ENCODE measurements around the gene CYP2J2.
"Not testable (repeated sequence)": the region's sequence is repeated elsewhere in the genome, so short reads cannot be mapped to it uniquely, and the experiment has no call there.

CYP2J2 gene

GRCh38 chr1:59919746-59920145 lies 6.8 kb downstream of the CYP2J2 start:
- no peak for DNase-seq (ENCODE audit: low spot score)

DNA sequence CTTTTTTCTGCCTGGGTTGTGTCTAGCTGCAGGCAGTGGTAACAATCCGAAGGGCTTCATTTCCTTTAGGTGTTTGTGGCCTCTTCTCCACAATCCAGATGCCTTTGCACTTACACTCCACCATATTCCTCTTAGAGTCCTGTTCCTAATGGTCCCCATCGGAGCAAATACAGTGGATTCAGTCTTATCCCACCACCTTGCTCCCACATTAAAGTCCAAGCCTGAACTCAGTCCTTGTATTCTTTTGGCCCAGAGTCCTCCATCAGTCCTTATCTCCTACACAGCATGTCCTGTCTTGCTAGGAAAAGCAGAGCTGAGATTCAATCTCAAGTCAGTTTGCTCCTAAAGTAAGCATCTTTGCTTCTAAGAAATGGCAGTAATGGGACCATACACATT lies 8.8 kb downstream of the CYP2J2 start:
- DNase-seq (ENCODE audit: low spot score), result no peak

GRCh38 chr1:59917026-59917784 lies 9.4 kb downstream of the CYP2J2 start:
- DNase-seq (ENCODE audit: low spot score), result no peak

- no peak for DNase-seq (ENCODE audit: low spot score)
Observed at GRCh38 chr1:59915516-59915915, 11.1 kb downstream of the CYP2J2 start.

DNA sequence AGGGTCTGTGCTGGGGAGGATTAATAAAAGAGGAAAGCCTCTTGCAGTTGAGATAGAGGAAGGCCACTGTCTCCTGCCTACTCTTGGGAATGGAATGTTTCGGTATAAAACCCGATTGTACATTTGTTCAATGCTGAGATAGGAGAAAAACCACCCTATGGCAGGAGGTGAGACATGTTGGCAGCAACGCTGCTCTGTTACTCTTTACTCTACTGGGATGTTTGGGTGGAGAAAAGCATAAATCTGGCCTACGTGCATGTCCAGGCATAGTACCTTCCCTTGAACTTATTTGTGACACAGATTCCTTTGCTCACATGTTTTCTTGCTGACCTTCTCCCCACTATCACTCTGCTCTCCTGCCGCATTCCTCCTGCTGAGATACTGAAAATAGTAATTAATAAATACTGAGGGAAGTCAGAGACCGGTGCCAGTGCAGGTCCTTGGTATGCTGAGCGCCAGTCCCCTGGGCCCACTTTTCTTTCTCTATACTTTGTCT lies 11.7 kb downstream of the CYP2J2 start:
- not testable (repeated sequence) for DNase-seq (ENCODE audit: low spot score)

- no peak for DNase-seq (ENCODE audit: low spot score)
Observed at GRCh38 chr1:59908682-59909081, 17.9 kb downstream of the CYP2J2 start.

- no peak for DNase-seq (ENCODE audit: low spot score)
Observed at GRCh38 chr1:59908084-59908483, 18.5 kb downstream of the CYP2J2 start.

DNA sequence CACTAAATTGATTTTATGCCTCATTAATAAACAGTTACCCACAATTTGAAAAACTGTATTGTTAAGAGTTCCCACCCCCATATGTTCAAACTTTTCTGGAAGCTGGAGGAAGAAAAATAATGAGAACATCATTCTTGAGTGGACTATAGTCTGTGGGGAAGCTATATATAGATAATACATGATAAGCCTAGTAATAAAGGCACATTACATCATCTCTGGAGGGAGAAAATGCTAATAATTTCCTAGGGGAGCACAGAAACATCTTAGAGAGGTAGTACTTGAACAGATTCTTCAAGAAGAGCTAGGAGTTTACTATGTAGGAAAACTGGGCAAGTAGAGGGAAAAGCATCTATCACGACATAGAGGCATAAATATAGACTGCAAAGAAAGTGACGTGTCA lies 19.6 kb downstream of the CYP2J2 start:
- DNase-seq (ENCODE audit: low spot score), result no peak

DNA sequence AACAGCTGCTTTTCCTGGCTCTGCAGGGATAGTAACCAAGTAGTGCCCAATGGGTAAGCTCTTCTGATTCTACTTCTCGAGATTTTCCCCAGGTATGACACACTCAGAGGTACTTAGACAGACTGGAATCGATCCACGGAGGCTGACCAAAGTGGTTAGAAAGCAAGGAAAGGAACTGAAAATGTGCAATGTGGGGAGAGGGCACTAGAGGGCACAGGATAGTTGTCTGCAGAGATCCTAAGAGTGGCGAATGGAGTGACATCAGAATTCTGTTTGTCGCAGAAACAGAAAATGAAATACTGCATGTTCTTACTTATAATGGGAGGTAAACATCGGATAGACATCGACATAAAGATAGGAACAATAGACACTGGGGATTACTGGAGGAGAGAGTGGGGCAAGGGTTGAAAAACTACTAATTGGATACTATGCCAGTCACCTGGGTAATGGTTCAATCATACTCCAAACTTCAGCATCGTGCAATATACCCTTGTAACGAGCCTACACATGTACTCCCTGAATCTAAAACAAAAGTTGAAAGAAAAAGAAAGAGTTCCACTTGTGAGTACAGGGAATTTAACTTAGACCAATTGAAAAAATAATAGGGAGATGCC lies 23.3 kb downstream of the CYP2J2 start:
- DNase-seq (ENCODE audit: low spot score), result peak; percentile 26

GRCh38 chr1:59901770-59902388 lies 24.7 kb downstream of the CYP2J2 start:
- no peak for DNase-seq (ENCODE audit: low spot score)

- DNase-seq (ENCODE audit: low spot score), result no peak
Observed at GRCh38 chr1:59900640-59901039, 25.9 kb downstream of the CYP2J2 start.

- DNase-seq (ENCODE audit: low spot score), result no peak
Observed at GRCh38 chr1:59898927-59899326, 27.6 kb downstream of the CYP2J2 start.

DNA sequence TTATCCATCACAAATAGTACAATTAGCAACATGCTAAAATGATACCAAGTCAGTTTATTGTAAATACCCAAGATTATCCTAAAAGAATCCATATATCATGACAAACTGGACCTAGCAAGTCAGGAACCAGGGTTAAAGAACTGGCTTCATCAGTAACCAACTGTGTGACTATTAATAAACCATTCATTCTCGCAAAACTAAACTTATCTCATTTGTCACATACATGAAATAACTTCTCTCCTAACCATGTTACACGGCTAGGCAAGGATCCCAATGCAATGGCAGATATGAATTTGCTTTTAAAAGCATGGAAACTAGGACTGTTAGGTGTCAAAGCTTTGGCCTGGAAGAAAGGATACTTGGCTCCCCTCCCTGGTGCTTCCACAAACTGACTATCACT lies 29.4 kb downstream of the CYP2J2 start:
- no peak for DNase-seq (ENCODE audit: low spot score)

GRCh38 chr1:59892841-59893811 lies 33.4 kb downstream of the CYP2J2 start:
- no peak for DNase-seq (ENCODE audit: low spot score)

DNA sequence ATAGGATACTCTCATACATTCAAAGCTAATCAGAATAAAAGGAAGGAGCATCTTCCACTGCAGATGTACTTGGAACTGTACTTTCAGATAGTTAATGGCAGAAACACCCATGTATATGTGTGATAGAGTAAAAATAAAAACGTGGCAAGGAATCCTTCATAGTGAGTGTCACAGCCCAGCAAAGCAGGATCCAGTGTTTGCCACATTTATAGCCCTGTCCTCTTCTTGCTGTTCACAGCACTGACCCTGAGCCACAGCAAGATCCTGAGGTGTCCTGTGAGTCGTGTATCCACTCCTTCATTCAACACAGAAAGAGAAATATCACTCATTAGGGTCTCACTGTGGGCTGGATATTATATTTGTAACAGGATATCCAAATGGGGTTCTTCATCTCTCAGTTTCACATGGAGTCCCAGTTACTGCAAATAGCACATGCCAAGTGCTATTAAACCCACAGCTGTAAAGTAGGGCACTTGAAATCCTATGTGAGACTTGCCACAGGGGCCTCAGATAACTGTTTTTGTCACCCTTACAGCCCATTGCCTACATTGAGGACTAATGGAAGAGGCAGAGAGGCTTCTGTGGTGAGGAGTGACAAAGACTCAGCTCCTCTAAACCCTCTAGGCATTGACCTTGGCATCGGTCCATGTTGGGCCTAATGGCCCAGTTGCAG lies 41.3 kb downstream of the CYP2J2 start:
- DNase-seq (ENCODE audit: low spot score), result no peak

DNA sequence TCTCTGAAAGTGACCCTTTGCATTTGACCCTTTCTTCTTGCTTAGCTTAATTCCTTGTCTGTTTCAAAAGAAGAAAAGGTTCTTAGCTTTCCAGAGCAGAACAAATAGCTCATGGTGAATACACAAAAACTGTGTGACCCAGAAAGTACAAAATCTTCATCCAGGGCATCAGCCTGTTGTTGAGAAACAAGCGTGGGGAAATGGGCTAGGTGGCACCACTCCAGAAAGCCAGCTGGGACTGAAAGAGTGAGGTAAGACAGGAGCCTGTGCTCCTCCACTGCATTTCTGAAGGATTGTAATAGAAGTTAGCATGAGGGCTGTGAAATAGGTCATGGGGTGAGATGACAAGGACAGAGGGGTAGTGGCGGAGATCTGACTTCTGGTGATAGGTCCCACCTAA lies 45.8 kb downstream of the CYP2J2 start:
- no peak for DNase-seq (ENCODE audit: low spot score)

DNA sequence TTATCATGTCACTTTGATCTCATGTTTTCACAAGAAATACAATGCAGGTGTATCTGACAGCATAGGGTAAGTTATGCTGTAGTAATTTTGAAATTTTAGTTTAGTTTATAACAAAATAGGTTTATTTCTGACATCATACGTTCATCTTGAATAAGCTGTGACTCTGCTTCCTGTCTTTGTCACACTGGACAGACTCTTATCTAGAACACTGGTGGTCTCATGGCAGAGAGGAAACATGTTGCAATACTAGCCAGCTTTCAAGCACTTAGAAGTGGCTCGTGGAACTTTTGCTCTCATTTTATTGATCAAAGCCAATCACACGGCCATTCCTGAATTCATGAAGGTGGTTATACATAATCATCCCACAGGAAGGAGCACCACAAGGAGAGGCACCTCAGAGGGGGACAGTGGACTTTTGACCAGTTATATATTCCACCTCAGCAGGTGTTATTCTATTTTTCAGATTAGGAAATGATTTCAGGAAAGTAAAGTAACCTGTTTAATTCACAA lies 46.5 kb downstream of the CYP2J2 start:
- DNase-seq (ENCODE audit: low spot score), result no peak

DNA sequence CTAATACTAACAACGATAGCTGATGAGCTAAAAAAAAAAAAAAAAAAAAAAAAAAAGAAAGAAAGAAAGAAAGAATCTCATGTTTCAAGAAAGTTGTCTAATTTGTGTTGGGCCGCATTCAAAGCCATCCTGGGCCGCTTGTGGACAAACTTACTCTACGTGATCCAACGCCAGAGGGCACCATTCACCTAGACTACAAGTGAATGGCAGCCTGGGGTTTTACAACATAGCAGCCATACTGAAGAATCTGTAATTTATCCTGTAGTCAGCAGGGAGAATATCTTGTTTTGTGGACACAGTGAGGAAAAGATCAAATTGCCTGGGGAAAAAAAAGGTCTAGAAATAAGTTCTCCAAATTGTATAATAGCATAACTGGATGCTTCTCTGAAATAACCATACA lies 47.0 kb downstream of the CYP2J2 start:
- DNase-seq (ENCODE audit: low spot score), result peak; percentile 32

- no peak for DNase-seq (ENCODE audit: low spot score)
Observed at GRCh38 chr1:59878370-59878769, 48.2 kb downstream of the CYP2J2 start.

DNA sequence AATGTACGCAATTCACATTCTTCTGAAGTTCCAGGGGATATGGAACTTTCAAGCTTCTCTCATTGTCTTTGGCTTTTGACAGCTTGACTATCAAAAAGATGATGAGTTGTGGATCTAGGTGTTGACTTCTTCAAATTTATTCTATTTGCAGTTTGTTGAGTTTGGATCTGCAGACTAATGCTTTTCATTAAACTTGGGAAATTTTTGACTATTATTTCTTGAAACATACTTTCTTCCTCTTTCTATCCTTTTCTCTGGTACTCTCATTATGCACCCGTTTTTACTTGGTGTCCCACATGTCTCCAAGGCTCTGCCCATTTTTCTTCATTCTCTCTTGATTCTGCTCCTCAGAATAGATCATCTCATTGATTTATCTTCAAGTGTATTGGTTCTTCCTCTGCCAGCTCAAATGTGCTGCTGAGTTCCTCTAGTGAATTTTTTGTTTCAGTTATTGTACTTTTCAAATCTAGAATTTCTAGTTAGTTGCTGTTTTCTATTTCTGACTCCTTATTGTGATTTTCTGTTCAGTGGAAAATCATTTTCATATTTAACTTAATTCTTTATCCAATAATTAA lies 49.4 kb downstream of the CYP2J2 start:
- no peak for DNase-seq (ENCODE audit: low spot score)

DNA sequence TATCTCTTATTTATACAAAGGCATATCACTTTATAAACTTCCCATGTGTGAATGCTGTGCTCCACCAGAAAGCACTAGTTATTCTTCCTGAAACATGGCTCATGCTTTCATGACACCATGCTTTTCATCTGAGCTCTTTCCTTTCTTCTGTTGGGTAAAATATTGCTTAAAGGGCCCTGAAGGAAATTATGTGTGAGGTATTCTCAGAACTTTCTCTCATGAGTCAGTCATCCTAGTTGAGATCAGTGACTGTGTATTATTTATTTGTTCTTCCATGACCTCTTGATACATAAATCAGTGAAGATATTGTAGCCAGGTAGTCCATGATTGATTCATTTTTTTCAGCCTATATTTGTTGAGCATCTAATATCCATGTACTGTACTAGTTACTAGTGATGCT lies 54.8 kb downstream of the CYP2J2 start:
- DNase-seq (ENCODE audit: low spot score), result no peak

All from AG08395 (cell line).